HFF-Myc (cell line): ENCODE measurements around the gene CTNNB1.

Source experiments
- DNase-seq: peaks from one replicate; pipeline ENCODE4 v3.0.0-alpha.2; 2011; ENCODE audit warnings: low read depth; ENCODE audit errors: extremely low read depth
- H3K4me3 ChIP-seq: replicated peaks from 2 replicates; pipeline ENCODE4 v1.5.1; 2011; ENCODE audit warnings: low read depth, mild to moderate bottlenecking, control low read depth, low read length
- TF ChIP-seq, protein P1 (sequence below): IDR thresholded peaks from 2 replicates; pipeline ENCODE4 v1.5.1; 2012; ENCODE audit warnings: mild to moderate bottlenecking, low read depth, low read length, control low read depth; ENCODE audit errors: missing control alignments

The CTNNB1 gene

GRCh38 chr3:41163421-41163820 lies 35.9 kb upstream of the CTNNB1 start:
- no peak overlapping the region for H3K4me3 ChIP-seq
- TF ChIP-seq, protein P1, sequence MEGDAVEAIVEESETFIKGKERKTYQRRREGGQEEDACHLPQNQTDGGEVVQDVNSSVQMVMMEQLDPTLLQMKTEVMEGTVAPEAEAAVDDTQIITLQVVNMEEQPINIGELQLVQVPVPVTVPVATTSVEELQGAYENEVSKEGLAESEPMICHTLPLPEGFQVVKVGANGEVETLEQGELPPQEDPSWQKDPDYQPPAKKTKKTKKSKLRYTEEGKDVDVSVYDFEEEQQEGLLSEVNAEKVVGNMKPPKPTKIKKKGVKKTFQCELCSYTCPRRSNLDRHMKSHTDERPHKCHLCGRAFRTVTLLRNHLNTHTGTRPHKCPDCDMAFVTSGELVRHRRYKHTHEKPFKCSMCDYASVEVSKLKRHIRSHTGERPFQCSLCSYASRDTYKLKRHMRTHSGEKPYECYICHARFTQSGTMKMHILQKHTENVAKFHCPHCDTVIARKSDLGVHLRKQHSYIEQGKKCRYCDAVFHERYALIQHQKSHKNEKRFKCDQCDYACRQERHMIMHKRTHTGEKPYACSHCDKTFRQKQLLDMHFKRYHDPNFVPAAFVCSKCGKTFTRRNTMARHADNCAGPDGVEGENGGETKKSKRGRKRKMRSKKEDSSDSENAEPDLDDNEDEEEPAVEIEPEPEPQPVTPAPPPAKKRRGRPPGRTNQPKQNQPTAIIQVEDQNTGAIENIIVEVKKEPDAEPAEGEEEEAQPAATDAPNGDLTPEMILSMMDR, result no peak
- no peak for DNase-seq

DNA sequence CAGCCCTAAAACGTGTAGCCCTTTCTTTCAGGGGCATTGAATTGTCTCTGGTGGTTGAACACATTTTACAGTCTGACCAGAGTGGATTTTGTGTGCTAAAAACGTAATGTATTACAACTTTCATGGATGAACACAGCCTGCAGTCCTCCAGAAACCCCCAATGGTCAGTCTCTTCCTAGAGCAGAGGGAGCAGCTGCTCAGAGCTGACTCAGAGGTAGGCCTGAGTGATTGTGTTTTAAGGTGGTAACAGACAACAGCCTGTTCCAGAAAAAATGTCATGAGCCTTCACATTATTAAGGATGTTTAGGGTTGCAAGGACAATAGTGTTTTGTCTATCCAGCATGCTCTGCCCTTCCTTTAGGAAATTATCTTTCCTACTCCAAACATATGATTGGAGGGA lies 34.5 kb upstream of the CTNNB1 start:
- TF ChIP-seq, protein P1, result no peak
- no peak for DNase-seq

DNA sequence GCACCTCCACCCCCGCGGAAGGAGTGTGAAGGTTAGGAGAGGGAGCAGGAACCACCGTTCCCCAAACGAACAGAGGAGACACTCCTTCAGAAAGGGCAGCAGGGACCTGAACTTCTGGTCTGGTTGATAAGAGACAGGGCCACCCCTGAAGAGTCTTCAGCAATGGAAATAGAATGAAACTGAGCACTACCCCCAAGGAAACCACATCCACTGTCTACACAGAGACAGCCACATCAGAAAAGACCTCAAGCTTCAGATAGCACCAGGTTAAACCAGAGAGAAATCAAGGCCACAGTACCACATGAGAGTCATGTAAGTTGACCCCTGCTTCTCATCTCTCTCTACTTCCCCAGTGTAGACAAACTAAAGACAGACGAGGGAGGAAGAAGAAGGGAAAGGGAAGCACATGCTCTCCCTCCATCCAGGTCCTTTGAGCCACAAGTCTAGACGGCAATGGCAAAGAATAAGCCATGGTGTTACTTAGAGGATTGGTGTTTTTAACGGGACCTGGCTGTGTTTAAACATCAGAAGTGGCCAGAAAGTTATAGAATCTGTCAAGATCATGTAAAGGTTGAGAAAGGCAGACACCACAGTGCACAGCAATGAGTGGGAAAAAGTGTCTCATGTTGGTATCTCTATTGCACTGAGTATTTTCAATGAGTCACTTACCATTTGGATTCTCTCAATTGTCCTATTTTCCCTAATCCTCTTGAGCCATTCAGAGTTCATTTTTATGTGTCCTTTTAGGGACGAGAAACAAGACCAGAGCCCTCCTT lies 31.4 kb upstream of the CTNNB1 start:
- DNase-seq, result no peak
- no peak overlapping the region for H3K4me3 ChIP-seq
- TF ChIP-seq, protein P1, result no peak

More for the DNA sequence above, 34.5 kb upstream of the CTNNB1 start:
- no peak overlapping the region for H3K4me3 ChIP-seq

GRCh38 chr3:41169023-41169422 lies 30.3 kb upstream of the CTNNB1 start:
- TF ChIP-seq, protein P1, result no peak

GRCh38 chr3:41173926-41174885 lies 25.1 kb upstream of the CTNNB1 start:
- no peak for DNase-seq
- no peak overlapping the region for H3K4me3 ChIP-seq
- TF ChIP-seq, protein P1, result no peak

More at GRCh38 chr3:41169023-41169422, 30.3 kb upstream of the CTNNB1 start:
- DNase-seq, result no peak
- H3K4me3 ChIP-seq, result no peak overlapping the region

DNA sequence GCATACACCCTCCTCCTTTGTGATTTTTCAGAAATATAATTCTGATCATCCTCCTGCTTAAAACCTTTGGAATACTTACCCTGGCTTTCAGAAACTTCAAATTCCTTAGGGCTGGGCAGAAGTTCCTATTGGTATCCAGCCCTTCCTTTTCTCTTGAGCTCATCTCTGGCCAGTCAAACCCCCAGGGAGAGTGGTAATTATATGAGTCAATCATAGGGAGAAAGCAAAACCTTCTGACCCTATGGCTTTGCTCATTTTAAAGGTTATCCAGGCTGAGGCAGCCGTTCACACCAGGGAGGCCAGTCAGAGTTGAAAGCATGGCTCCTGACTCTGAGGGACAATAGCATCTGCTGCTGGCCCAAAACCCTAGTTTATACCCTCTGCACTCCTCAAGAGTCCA lies 23.9 kb upstream of the CTNNB1 start:
- TF ChIP-seq, protein P1, result no peak
- DNase-seq, result no peak
- no peak overlapping the region for H3K4me3 ChIP-seq
